GM13977 (cell line): ENCODE results near the gene KHDC4.

ENCODE experiments used
- DNase-seq: peaks from one replicate; pipeline ENCODE4 v3.0.0; 2012; ENCODE audit warnings: low spot score
- in situ Hi-C: fragments of 300-500 bp; cut with MboI; formaldehyde crosslinking; loops from one replicate; pipeline ENCODE4 v1.12.0; 2022; ENCODE audit warnings: low sequenced_read_pairs, low pct_unique_long_range_greater_than_20kb, mixed read lengths, inconsistent platforms; ENCODE audit not compliant: unreplicated experiment
- TF ChIP-seq, protein P1 (sequence below): IDR thresholded peaks from 2 replicates; pipeline ENCODE4 v1.5.1; 2012; ENCODE audit warnings: mild to moderate bottlenecking, control low read depth; ENCODE audit not compliant: insufficient read depth; ENCODE audit errors: extremely low read depth, missing control alignments

The KHDC4 gene

DNA sequence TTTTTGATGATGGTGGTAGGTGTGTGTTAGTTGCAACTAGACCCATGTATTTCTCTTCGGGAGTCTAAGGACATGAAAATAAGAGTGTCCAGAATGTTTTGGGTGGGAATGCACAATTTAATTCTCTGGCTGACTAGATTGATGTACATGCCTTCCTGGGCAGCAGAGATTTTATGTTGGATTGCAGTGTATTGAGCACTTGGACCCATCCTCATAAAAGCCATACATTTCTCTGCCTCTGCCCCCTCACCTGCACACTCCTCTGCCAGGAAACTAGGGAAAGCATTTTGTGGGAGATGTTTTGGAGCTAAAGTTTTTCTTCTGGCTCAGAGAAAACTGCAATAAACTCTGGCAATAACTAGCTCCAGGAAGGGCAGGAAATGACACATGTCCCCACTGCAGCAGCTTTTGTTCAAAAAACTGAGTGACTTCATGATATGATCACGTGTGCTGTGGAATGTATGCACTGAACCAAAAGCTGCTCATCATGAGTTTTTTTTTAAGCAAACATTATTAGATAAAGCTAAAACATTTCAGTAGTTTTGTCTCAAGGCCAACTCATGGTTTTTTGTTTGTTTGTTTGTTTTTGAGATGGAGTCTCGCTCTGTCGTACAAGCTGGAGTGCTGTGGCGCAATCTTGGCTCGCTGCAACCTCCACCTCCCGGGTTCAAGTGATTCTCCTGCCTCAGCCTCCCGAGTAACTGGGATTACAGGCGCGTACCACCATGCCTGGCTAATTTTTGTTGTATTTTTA lies 40.6 kb downstream of the KHDC4 start:
- in situ Hi-C loops, result no loop called here
- DNase-seq, result no peak

DNA sequence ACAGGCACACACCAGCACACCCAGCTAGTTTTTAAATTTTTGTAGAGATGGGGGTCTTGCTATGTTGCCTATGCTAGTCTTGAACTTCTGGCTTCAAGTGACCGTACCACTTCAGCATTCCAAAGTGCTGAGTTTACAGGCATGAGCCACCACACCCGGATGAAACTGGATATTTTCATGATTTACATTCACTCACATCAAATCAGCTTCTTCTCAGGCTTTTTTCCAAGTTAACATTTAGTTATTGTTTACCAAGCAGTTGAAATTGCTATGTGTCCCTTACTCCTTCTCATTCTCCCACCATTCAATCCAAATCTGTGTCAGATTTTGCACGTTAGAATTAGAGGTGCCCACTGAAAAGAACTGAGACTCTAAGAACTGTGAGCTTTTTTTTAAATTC lies 41.4 kb downstream of the KHDC4 start:
- in situ Hi-C loops, result no loop called here
- no peak for DNase-seq
- TF ChIP-seq, protein P1, sequence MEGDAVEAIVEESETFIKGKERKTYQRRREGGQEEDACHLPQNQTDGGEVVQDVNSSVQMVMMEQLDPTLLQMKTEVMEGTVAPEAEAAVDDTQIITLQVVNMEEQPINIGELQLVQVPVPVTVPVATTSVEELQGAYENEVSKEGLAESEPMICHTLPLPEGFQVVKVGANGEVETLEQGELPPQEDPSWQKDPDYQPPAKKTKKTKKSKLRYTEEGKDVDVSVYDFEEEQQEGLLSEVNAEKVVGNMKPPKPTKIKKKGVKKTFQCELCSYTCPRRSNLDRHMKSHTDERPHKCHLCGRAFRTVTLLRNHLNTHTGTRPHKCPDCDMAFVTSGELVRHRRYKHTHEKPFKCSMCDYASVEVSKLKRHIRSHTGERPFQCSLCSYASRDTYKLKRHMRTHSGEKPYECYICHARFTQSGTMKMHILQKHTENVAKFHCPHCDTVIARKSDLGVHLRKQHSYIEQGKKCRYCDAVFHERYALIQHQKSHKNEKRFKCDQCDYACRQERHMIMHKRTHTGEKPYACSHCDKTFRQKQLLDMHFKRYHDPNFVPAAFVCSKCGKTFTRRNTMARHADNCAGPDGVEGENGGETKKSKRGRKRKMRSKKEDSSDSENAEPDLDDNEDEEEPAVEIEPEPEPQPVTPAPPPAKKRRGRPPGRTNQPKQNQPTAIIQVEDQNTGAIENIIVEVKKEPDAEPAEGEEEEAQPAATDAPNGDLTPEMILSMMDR, result no peak

More for the DNA sequence above, 40.6 kb downstream of the KHDC4 start:
- TF ChIP-seq, protein P1, result no peak

- DNase-seq, result no peak
- TF ChIP-seq, protein P1, result no peak
- in situ Hi-C loops, result no loop called here
Measured at GRCh38 chr1:155890251-155890650, 44.0 kb downstream of the KHDC4 start.

DNA sequence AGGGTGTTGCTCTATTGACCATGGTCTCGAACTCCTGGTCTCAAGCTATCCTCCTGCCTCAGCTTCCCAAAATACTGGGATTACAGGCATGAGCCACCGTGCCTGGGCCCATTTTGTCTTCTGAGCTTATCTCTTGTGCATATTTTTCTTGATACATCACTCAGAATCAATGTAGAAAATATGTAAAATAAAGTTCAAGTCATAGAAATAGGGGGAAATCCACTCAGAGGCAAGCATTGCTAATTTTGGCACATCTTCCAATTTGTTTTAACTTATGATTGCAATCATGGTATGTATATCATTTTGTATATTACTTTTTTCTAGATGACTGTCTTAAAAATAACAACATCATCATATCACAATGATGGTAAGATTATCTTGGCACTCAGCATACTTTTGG lies 44.6 kb downstream of the KHDC4 start:
- no peak for DNase-seq
- in situ Hi-C loops, result no loop called here
- TF ChIP-seq, protein P1, result no peak

- no peak for DNase-seq
- in situ Hi-C loops, result no loop called here
- TF ChIP-seq, protein P1, result no peak
Measured at GRCh38 chr1:155888481-155888880, 45.7 kb downstream of the KHDC4 start.

DNA sequence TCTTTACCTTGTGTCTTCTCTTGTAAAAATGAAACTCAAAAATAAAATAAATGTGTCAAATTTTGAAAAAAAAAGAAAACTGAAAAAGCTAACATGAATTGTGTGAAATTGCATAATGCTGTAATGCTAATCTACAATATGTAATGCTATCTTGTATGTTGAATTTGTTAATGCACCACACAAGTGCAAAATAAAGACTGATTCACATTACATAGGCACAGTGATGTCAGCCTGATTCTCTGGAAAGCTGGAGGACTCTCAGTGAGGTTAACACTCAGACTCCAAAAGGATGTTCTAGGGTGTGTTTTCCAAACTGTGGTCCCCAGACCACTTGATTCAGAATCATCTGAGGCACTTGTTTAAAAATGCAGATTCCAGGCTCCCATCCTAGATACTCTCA lies 49.2 kb downstream of the KHDC4 start:
- in situ Hi-C loops, result no loop called here

More for the DNA sequence above, 49.2 kb downstream of the KHDC4 start:
- TF ChIP-seq, protein P1, result no peak
- DNase-seq, result no peak
